NCI-H2171 treated with DMSO at 0.1 percent for 48 hours (cell line): Measurements from ENCODE around the gene MTPN.

Experiments
- DNase-seq: peaks from one replicate; lab custom pipeline; 2025; lab: John Stamatoyannopoulos, UW

The MTPN gene

DNA sequence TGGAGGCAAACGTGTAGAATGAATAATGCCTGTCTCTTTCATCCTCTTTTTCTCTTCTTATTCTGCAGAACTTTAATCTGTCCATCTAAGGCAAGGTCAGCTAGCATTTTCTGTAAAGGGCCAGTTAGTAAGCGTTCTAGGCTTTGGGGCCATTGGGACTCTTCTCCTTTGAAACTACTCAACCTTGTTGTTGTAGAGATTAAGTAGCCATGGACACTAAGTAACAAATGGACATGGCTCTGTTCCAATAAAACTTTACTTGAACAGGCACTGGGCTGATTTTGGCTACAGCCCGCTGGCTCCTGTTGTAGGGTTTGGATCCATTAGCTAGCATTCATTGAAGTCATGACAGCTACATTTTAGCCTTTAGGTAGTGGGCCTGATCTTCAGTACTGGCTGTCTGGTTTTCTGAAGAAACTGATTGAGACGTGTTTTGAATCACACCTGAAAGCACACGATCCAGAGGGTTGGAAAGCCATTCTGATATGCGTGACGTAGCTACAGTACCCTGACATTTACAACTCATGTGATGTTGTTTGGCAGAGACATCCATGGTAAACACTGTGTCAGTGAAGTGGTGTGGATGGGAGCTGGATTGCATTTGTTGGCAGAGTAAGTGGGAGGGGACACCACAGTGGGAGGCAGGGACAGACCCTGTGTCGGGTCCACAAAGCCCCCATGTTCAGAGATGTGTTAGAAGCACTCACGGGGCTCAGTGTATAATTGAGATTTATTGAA is 92.5 kb downstream of the MTPN start:
- no peak for DNase-seq

DNA sequence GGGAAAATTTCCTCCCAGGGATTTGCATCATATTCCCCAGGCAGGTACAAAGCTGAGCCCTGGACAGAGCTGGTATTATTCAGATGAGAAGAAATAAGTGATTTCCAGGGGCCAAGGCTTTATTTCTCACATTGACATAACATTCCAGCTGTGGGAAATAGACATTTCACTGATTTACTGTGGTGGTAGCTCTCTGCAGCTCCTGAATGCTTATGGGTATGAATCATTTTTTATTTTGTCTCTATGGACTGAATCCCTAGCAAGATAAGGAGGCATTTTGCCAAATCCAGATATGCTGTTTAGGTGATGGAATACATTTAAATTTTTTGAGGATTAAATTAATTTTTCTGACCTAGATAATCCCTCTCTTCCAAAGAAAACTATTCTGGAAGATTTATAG is 97.9 kb downstream of the MTPN start:
- no peak for DNase-seq

DNA sequence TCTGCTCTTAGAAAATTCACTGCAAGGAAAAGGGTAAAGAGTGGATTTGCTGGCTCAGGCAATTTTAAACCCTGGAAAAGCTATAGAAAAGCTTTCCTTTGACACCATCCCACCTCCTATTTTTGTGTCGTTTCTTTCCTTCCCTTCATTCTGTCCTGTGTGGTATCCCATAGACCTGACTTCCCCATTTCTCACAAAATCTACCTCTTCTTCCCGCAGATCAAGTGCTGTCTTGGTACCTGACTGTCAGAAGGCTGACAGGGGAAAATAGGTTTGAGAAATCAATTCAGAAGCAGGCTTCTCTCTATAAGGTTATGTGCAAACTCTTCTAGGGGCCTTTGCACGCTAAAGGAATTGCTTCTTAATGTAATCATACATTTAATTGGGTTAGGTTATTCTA is 98.9 kb downstream of the MTPN start:
- DNase-seq: no peak

DNA sequence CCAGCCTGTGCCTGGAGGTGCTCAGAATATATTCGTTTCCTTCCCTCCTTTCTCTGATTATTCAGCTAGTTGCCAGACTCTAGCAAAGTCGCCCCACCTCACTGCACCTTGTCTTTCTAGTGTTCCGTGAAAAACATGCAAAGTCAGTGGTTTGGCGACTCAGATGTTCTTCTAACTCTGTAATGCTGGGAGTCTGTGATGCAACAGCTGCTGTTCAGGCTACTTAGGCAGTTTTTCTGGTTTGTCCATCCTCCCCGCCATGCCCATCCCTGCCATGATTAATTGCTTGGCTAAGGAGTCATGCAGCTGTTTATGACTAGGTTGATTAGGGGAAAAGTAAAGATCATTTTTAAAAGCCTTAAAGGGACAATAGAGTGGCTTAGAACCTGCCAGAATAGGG is 99.4 kb downstream of the MTPN start:
- no peak for DNase-seq
